Hepatocyte (in vitro differentiated cells): ENCODE data around the gene SMIM5. TPM values are rescaled to one million over a fixed set of nuclear protein-coding genes. Genes with fewer than 3 reads are reported as not detected.

ENCODE experiments used
- DNase-seq: peaks from one replicate; pipeline ENCODE4 v3.0.0-alpha.2; 2016; ENCODE audit warnings: low spot score
- H2AFZ ChIP-seq: fragments of 200-600 bp; sonication (generic); 2 replicates; pipeline ENCODE4 v1.6.0; 2016; ENCODE audit warnings: antibody characterized with exemption, mild to moderate bottlenecking
- H3K27ac ChIP-seq: fragments of 200-600 bp; sonication (generic); 2 replicates; pipeline ENCODE4 v1.5.1; 2016; ENCODE audit warnings: mild to moderate bottlenecking
- H3K27me3 ChIP-seq: fragments of 200-600 bp; sonication (generic); 2 replicates; pipeline ENCODE4 v1.6.1; 2016
- H3K36me3 ChIP-seq: fragments of 200-600 bp; sonication (generic); replicated peaks from 2 replicates; pipeline ENCODE4 v1.5.1; 2016; ENCODE audit warnings: low read depth; ENCODE audit not compliant: insufficient read depth
- H3K4me1 ChIP-seq: fragments of 200-600 bp; sonication (generic); 2 replicates; pipeline ENCODE4 v1.5.1; 2016; ENCODE audit warnings: mild to moderate bottlenecking, moderate library complexity; ENCODE audit not compliant: insufficient read depth
- H3K4me2 ChIP-seq: fragments of 200-600 bp; sonication (generic); 2 replicates; pipeline ENCODE4 v1.6.0; 2016
- H3K4me3 ChIP-seq: fragments of 200-600 bp; sonication (generic); 2 replicates; pipeline ENCODE4 v1.5.1; 2016; ENCODE audit warnings: mild to moderate bottlenecking
- H3K79me2 ChIP-seq: fragments of 200-600 bp; sonication (generic); 2 replicates; pipeline ENCODE4 v1.6.0; 2017; ENCODE audit warnings: mild to moderate bottlenecking
- H3K9me2 ChIP-seq: fragments of 200-600 bp; sonication (generic); replicated peaks from 2 replicates; pipeline ENCODE4 v1.6.0; 2017; ENCODE audit warnings: mild to moderate bottlenecking; ENCODE audit not compliant: insufficient read depth
- H3K9me3 ChIP-seq: fragments of 200-600 bp; sonication (generic); 2 replicates; pipeline ENCODE4 v1.5.1; 2016; ENCODE audit warnings: low read depth, mild to moderate bottlenecking
- H4K20me1 ChIP-seq: fragments of 200-600 bp; sonication (generic); 2 replicates; pipeline ENCODE4 v1.6.0; 2016; ENCODE audit warnings: mild to moderate bottlenecking; ENCODE audit not compliant: insufficient read depth, poor library complexity, severe bottlenecking
- CTCF ChIP-seq: fragments of 200-600 bp; sonication (generic); IDR thresholded peaks from 2 replicates; pipeline ENCODE4 v1.5.1; 2016; ENCODE audit warnings: antibody characterized with exemption, mild to moderate bottlenecking; ENCODE audit not compliant: poor library complexity
- EZH2 ChIP-seq: fragments of 200-600 bp; sonication (generic); IDR thresholded peaks from 2 replicates; pipeline ENCODE4 v1.6.1; 2016; ENCODE audit warnings: antibody characterized with exemption, mild to moderate bottlenecking, borderline replicate concordance
- EZH2phosphoT487 ChIP-seq: fragments of 200-600 bp; sonication (generic); IDR thresholded peaks from one replicate; pipeline ENCODE4 v1.6.1; 2018; ENCODE audit warnings: antibody characterized with exemption, mild to moderate bottlenecking, low read depth, moderate library complexity; ENCODE audit not compliant: unreplicated experiment, severe bottlenecking
- WGBS: methylation state at CpG from one replicate; pipeline ENCODE4 v1.1.6; 2016; ENCODE audit warnings: low lambda C conversion rate; ENCODE audit errors: missing lambda C conversion rate; 5-methylcytosine and 5-hydroxymethylcytosine counted together
- polyA plus RNA-seq: library from polyadenylated mRNA; unstranded; fragments of >200 nt; fragmentation: Nextera tagmentation; extraction: Ambion mirVana; gene quantifications from 2 replicates; pipeline ENCODE4 v1.2.1, GENCODE V29; 2016
- total RNA-seq: library from RNA; depleted of rRNA; stranded (reverse); fragments of >200 nt; gene quantifications from 2 replicates; pipeline ENCODE4 v1.2.3, GENCODE V29; 2014

SMIM5 gene
- total and polyA plus RNA-seq, 2 experiments from 2014 or later: 4.1 to 6.8 TPM

GRCh38 chr17:75652934-75653549 is 19.8 kb downstream of the SMIM5 start:
- Histone ChIP-seq H3K36me3 (no peaks in the 10 kb centered on the region), H3K9me2 (no peaks in the 10 kb centered on the region), H3K9me3 (no peaks in the 10 kb centered on the region), H3K4me1 (no peaks in the 10 kb centered on the region), H3K4me3 (no peak overlapping the region), H3K79me2 (peaks cover 2% of the 10 kb centered on the region), H3K27ac (no peak overlapping the region), H3K4me2 (no peak overlapping the region), H4K20me1 (no peaks in the 10 kb centered on the region), H3K27me3 (no peaks in the 10 kb centered on the region), H2AFZ (no peak overlapping the region)
- TF ChIP-seq CTCF (peak; percentile 61), EZH2 (no peak)
- WGBS: 71% methylated on average over 6 of the region's 6 CpGs
- DNase-seq: peak; percentile 67

GRCh38 chr17:75654176-75654575 is 20.9 kb downstream of the SMIM5 start:
- 78% methylated on average over 2 of the region's 2 CpGs for WGBS
- Histone ChIP-seq H3K9me3 (no peaks in the 10 kb centered on the region), H3K9me2 (no peaks in the 10 kb centered on the region), H3K27me3 (no peaks in the 10 kb centered on the region), H4K20me1 (no peaks in the 10 kb centered on the region), H3K4me3 (no peak overlapping the region), H3K4me2 (no peak overlapping the region), H3K79me2 (no peaks in the 10 kb centered on the region), H3K4me1 (no peaks in the 10 kb centered on the region), H3K27ac (no peak overlapping the region), H2AFZ (no peak overlapping the region), H3K36me3 (no peaks in the 10 kb centered on the region)
- no peak for DNase-seq
- TF ChIP-seq EZH2: no peak
- peak; percentile 8 for TF ChIP-seq CTCF
- no peak for TF ChIP-seq EZH2phosphoT487

GRCh38 chr17:75658237-75658636 is 25.0 kb downstream of the SMIM5 start:
- Histone ChIP-seq H2AFZ (no peak overlapping the region), H4K20me1 (no peaks in the 10 kb centered on the region), H3K79me2 (no peaks in the 10 kb centered on the region), H3K4me2 (no peak overlapping the region), H3K9me3 (no peaks in the 10 kb centered on the region), H3K27me3 (no peaks in the 10 kb centered on the region), H3K4me3 (no peak overlapping the region), H3K36me3 (no peaks in the 10 kb centered on the region), H3K4me1 (no peaks in the 10 kb centered on the region), H3K27ac (no peak overlapping the region), H3K9me2 (no peaks in the 10 kb centered on the region)
- DNase-seq: no peak
- WGBS: 93% methylated on average over 5 of the region's 5 CpGs
- TF ChIP-seq CTCF (no peak), EZH2 (no peak), EZH2phosphoT487 (no peak)

GRCh38 chr17:75661531-75661930 is 28.3 kb downstream of the SMIM5 start:
- peaks cover 4% of the 10 kb centered on the region for H3K4me1 ChIP-seq
- no peak for TF ChIP-seq EZH2
- TF ChIP-seq CTCF: no peak
- no peak for TF ChIP-seq EZH2phosphoT487
- DNase-seq: no peak
- 96% methylated on average over 4 of the region's 4 CpGs for WGBS
- no peak overlapping the region for H3K4me3 ChIP-seq
- H3K27me3 ChIP-seq: no peaks in the 10 kb centered on the region
- H2AFZ ChIP-seq: no peak overlapping the region
- H3K27ac ChIP-seq: no peak overlapping the region
- H3K36me3 ChIP-seq: no peaks in the 10 kb centered on the region
- H3K79me2 ChIP-seq: peaks cover 14% of the 10 kb centered on the region
- no peaks in the 10 kb centered on the region for H3K9me3 ChIP-seq
- no peaks in the 10 kb centered on the region for H3K9me2 ChIP-seq
- no peak overlapping the region for H3K4me2 ChIP-seq
- H4K20me1 ChIP-seq: no peaks in the 10 kb centered on the region
